ENCODE measurements around the gene TMTC3.
"Not testable (repeated sequence)": the region's sequence is repeated elsewhere in the genome, so short reads cannot be mapped to it uniquely, and the experiment has no call there.

Gene TMTC3

DNA sequence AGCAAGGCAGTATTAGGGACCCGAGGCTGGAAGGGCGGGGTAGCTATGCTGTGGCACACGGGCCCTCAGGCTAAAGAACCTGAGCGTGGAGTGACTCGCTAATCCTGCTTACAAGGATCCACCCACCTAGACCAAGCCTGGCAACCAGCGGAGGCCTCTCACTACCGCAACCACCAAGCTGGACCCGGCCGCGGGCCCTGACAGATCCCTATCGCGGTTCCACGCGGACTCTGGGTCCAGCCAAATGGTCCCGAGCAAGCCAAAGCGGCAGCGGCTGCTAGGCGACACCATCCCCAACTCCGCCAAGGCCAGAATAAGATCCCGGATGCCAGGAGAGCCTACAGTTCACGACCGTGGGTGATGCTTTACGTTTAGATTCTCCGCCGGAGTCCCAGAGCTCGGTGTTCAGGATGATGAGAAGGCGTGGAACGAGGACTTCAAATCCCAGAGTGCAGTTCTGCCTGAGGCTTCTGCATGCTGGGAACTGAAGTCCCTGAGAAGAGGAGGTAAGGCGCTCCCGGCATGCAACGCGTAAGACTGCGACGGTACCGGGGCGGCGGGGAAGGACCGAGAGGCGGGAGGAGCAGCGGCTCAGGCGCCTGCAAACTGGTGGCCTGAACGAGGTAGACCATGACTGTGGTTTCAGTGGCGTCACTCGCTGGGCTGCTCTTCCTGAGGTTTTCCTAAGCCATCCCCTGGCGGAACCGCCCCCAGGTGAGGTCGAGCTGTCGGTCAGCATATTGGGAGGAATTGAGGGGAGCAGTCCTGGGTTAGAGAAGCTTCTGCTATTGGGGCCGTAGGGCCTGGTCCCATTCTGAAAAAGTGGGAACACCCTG, at the start of gene TMTC3, which contains the start of gene CEP290:
TMTC3 (plus strand) TSS at position 534 of the 836 bp plus-strand sequence. CDS start 6,009 bp downstream, outside the sequence.
CEP290 (minus strand) TSS at position 315 of the 836 bp plus-strand sequence. CDS start 781 bp downstream, outside the sequence.
- peak; percentile 90 to 93 for DNase-seq

DNA sequence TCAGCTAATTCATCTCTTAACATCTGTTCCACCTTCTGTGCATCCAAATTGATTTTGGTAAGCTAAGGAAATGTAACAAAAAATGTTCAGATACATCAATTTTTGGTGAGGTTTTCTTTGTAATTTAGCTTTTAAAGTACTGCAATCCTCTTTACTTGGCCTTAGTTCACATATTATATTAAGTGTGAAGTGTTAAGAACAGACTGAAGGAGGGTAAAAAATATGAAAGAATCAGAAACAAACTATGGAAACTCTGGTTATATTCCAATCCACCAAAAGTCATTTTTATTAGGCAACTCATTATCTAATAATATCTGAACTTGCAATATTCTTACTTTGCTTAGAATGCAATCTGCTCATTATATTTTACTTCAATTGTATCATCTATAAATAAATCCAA, 49.3 kb upstream of the TMTC3 start:
- DNase-seq, result no peak

DNA sequence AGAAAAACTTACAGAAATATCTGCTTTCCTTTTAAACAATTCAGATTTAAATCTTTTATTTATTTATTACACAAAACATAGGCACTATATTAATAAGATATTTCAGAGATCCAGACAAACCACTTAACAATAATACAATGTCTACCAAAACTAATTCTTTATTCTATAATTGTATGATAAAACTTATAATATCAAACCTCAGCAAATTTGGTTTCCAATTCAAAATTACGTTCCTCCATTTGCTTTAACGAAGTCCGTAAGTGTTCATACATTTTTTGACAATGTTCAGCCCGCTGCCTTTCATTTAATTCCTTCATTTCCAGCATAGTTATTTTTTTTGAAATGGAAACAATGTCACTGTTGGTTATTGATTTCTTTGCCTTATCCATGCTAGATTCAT, 48.5 kb upstream of the TMTC3 start:
- no peak for DNase-seq

DNA sequence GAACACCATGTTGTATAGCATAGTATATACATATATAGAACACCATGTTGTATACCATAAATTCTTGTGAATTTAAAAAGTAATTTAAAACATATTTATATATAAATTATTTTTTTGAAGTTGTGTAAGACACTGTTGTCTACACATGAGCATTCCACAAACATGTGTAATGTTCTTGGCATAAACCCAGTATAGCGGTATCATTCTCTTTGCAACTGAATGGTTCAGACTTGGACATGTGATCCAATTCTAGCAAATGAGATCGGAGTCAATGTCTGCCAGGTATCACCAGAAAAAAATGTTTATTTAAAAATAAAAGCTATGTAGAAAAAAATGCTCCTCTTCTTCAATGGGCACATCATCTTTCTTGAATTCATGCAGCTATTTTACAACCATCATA, 34.1 kb upstream of the TMTC3 start:
- DNase-seq, result no peak

DNA sequence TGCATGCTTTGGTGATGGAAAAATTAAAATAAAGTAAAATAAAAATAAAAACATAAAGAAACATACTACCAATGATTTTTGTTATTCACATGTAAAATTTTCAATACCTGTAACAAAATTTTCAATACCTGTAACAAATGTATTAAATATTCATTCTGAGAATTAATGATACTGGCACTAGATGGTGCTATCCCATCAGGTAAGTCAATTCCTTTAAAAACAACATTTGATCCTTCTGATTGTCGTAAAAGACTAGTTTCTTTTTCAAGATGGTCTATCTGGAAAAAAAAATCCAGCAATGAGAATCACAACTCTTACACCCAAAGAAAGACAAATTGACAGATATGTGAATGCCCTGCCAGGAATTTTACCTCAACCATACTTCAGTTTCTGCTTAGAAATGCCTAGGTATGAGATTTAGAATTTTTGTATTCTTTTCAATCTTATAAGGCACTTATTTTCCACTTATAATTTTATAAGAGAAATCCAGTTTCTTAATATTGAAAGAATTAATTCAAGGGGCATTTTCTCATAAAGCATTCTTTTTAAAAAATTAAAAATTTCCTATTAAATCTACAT, 30.9 kb upstream of the TMTC3 start:
- DNase-seq, result no peak

DNA sequence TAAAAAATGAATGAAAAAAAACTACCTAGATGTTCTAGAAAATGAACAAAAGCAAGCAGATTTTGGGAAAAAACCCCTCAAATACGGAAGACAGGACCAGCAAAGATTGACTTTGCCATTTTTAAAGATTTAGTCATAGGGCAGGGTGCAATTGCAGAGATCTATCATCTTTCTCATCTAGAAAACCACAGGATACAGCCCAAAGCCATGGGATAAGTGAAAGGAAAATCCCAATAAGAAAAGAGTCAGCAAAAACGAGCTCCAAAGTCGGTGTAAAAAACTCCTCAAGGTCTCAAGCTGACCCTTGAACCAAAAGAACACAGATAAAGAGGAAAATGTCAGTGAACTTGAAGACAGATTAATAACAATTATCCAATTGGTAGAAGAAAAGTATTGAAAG, 28.2 kb upstream of the TMTC3 start:
- DNase-seq, result no peak

DNA sequence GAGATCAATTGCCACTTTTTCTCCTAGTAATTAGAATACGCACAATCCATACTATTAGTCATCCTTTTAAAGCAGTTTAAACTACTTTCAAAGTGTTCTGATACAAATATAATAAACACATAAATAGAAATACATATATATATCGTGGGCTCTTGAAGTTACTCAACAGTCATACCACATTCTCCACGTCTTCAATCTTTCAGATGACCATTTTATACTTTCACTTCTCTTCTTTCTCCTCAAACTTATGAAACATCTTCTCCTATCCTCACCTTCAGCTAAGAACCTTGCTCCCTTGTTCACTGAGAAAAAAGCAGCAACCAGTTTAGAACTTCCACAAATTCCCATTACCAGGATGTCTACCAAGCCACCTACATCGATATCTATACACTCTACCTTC, 19.4 kb upstream of the TMTC3 start:
- no peak for DNase-seq

DNA sequence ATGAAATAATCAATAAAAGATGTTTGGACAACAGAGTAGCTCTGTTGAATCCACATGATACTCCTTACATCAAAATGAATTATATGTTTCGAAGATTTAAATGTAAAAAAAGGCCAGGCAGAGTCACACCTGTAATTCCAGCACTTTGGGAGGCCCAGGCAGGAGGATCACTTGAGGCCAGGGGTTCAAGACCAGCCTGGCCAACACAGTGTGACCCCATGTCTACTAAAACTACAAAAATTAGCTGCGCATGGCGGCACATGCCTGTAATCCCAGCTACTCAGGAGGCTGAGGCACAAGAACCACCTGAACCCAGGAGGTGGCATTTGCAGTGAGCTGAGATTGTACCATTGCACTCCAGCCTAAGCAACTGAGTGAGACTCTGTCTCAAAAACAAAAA, 15.0 kb upstream of the TMTC3 start:
- no peak for DNase-seq

DNA sequence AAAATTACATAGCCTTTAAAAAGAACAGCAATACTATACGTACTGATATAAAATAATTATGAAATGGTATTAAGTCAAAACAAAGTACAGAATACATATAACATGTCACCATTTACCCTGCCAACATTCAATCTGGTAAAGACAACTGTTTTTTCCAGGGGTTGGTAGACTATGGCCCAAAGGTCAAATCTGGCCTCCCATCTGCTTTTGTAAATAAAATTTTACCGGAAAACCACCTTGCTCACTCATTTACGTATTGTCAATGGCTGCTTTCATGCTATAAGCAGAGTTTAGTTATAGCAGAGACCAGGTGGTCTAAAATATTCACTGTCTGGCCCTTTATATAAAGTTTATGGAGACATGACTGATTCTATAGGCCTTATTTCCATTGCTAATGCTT, 14.3 kb upstream of the TMTC3 start:
- DNase-seq, result no peak

DNA sequence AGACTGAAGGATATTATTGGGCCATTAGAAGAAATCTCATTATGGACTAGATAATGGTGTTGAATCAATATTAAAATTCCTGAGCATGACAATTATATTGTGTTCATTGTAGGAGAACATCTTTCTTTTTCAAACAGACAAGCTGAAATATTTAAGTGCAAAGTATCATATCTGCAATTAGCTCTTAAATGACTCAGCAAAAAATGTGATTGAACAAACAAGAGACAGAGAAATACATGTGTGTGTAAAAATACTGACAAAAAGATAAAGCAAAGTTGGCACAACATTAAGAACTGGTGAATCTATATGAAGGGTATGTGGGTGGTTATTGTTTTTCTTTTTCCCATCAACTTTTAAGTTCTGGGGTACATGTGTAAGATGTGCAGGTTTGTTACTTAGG, 9.7 kb upstream of the TMTC3 start:
- no peak for DNase-seq

DNA sequence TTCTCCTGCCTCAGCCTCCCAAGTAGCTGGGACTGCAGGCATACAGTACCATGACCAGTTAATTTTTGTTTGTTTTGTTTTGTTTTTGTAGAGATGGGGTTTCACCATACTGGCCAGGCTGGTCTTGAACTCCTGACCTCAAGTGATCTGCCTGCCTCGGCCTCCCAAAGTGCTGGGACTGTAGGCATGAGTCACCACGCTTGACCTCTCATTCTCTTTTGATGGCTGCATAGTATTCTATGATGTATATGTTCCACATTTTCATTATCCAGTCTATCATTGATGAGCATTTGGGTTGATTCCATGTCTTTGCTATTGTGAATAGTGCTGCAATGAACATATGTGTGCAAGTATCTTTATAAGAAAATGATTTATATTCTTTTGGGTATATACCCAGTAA, 8.9 kb upstream of the TMTC3 start:
- DNase-seq, result not testable (repeated sequence)

DNA sequence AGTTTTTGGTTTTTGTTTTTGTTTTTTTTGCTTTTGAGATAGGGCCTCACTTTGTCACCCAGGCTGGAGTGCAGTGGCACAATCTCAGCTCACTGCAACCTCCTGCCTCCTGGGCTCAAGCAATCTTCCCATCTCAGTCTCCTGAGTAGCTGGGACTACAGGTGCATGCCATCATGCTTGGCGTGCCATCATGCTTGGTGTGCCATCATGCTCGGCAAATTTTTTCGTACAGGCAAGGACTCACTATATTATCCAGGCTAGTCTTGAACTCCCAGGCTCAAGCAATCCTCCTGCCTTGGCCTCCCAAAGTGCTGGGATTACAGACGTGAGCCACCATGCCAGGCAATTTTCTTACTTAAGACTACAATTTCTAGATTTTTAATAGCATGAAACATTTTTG, 2.4 kb upstream of the TMTC3 start:
- DNase-seq, result not testable (repeated sequence)

DNA sequence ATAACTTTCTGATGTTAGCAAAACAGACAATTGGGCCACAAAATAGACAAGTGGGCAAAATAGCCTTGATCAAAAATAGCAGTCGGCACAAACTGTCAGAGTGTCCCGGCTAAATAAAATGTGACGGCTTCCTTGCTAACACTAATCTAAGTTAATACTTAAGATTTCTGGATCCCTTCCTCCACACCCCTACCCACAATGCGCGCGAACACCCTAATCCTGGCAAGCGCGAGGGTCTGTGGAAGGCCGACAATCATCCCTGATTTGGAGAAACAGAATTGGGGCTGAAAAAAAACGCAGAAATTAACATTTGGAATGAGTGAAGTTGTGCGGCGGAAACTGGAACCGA, 708 bp upstream of the TMTC3 start:
- DNase-seq, result no peak

DNA sequence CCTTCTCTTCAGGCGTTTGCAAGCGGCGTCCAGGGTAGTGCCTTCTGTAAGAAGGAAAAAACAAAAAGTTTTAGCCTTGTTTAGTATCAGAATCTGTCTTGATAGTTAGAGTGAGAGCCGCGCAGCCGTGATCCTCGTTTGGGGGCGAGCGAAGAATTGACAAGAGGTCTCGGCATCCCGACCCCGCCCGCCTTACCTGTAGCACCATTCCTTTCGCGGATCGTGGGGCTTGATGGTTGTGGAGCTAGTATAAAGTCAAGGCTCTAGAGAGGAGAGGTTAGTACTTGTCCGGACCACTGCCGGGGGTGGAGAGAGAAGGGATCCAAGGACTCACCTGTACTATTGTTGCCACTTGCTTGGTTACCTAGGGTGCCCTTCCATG, 494 bp downstream of the TMTC3 start:
- no peak for DNase-seq

DNA sequence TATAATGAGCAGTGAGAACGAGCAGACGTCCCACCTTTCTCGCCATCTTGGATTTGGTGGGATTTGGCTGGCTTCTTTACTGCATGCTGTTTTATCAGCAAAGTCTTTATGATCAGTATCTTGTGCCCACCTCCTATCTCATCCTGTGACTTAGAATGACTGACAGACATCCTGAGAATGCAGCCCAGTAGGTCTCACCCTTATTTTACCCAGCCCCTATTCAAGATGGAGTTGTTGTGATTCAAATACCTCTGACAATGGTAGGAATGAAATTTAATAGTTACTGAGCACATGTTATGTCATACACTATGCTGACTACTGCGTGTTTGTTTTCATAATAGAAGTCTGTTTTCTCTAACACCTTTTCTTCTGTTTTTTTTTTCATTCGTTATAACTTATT, 1.9 kb downstream of the TMTC3 start:
- no peak for DNase-seq

DNA sequence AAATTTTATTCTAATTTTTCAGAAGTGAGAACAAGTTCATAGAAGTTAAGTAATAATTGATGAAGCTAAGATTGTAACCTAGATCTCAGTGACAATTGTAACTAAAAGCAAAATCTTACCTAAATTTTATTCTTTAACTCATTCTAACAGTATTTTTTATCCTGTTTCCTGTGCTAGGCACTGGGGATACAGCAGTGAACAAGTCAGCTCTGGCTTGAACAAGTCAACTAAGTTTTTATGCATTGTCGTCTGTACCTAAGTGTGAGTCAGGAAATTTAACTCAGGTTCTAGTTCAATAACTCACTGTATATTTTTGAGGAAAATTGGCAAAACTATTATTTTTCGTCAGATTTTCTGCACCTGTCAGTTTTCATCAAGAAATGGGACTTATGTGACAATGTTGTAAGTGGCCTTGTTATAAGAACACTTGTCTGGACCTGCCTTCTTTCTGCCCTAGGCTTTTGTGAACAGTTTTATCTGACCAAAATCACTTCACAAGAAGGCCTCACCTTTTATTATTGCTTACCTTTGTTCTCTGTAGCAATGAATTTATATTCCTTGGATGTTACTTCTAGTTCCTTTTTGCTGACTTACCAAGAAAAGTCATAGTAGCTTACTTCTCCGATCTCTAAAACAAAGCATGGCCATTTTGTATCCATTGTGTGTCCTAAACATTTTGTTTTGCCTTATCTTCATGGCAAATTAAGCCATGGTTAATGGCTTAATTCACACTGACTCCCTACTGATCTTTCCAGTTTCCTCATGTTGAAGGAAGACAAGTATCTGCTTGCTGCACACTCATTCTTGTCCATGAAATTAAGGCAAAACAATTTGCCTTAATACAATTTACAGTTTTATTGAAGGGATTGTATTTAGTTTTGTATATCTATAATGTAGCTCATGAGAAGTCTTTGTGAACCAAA, 2.7 kb downstream of the TMTC3 start:
- no peak for DNase-seq

DNA sequence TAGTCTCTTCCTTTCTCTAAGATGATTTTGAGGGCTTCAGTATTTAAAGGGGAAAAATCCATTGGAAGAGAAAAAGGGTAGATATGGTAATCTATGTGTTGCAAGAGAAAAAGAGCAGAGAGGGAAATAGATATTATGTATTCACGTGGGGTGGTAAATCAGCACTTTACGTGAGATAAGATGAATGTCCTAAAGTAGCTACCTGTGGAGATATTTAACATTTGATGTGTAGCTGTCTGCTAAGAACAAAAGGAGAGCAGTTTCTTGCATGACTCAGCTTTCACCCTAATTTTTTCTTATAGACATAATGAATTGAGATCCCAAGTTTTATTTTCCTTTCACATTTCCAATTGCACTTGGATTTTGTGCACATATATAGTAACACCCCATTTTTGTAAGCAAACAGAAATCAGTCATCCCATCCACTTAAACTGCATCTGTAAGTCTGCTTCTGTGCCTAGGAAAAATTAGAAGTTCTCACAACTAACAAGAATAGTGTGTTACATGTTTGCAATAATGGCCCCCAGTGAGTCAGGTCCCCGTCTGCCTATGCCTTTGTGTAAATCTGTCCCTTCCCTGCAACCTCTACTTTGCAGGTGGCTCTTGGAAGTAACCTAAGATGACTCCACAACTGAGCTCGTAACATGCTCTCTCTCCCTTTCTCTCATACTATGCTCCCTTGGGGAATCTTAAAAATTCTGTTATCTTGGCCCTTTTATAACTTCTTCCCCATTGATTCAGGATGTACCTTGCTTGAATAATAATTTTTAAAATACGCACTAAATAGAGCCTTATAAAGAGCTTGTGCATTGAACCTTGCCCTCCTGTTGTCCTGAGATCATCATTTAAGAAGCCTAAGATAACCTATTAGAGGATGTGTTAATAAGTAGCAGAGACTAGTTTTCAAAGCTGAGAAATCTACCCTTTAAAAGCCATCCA, 3.7 kb downstream of the TMTC3 start:
- no peak for DNase-seq

DNA sequence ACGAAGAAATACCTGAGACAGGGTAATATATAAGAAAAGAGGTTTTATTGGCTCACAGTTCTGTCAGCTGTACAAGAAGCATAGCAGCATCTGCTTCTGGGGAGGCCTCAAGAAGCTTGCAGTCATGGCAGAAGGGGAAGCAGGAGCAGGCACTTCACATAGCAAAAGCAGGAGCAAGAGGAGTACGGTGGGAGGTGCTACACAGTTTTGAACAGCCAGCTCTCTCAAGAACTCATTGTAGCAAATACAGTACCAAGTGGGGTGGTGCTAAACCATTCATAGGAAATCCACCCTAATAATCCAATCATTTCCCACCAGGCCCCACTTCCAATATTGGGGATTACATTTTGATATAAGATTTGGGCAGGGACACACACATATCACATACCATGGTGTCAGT, 8.0 kb downstream of the TMTC3 start:
- no peak for DNase-seq

DNA sequence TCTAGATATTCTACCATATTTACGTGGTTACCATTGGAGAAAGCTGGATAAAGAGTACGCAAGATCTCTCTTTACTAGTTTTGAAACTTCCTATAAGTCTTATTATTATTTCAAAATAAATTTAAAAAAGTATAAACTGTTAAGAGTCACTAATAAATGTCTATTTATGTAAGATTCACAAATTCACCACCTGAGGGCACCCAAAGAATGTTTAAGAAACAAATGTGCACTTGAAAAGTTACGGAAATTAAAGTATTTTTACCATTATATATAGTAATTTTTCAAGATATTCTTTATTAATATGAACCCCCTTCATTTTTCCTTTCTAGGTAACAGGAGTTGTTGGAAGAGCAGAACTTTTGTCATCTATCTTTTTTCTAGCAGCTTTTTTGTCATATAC, 11.9 kb downstream of the TMTC3 start:
- DNase-seq, result no peak

DNA sequence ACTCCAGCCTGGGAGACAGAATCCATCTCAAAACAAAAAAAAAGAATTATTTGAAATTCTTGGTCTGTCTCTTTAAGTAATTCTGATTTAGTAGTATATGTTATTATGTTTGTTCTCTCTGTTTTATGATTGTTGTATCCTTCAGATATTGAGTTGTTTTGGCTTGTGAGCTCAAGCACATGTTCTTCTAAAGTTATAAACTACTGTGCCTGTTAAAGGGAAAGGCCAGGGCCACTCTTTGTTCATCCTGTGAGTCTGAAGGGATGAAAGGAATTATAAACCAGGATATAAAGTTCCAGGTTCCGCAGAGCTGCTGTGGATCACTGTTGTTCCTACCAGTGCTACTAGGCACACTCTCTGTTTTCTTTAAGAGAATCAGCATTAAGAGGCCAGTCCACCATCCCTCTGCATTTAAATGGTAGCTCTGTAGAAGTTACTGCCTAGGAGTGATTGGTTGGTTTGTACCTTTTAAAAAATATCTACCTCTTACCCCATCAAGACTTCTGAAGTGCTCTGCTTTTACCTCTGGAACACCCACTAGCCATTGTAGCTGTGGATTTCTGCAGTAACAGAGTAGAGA, 14.1 kb downstream of the TMTC3 start:
- DNase-seq, result no peak

DNA sequence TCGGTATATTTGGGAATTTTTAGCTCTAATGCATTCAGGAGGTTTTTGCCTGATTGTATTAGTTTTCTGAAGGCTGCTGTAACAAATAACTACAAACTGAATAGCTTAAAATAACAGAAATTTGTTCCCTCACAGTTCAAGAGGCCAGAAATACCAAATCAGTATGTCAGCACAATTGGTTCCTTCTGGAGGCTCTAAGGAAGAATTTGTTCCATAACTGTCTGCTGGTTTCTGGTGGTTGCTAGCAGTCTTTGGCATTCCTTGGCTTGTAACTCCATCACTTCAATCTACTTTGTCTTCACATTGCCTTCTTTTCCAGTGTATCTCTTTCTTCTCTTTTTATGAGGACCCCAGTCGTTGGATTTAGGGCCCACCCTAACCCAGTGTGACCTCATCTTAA, 21.3 kb downstream of the TMTC3 start:
- DNase-seq, result no peak

DNA sequence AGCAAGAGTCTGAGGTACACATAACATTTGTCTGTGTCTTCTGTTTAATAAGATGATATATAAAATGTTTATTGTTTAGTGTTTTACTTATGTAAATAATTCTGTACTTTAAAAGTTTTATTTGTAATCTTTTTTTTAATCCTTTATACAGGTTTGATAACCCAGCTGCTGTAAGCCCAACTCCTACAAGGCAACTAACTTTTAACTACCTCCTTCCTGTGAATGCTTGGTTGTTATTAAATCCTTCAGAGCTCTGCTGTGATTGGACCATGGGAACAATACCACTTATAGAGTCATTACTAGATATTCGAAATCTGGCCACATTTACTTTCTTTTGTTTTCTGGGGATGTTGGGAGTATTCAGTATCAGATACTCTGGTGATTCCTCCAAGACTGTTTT, 24.1 kb downstream of the TMTC3 start:
- no peak for DNase-seq

Measured in activated CD4-positive, alpha-beta T cell treated with anti-CD3 and anti-CD28 coated beads, Interleukin-2, amount 50 U/mL, for 48 hours (primary cell).